Prostate gland (tissue), 2 donors: ENCODE results near the gene RDX. TPM values are rescaled to one million over a fixed set of nuclear protein-coding genes. Genes with fewer than 3 reads are reported as not detected.
"Not testable (repeated sequence)": the region's sequence is repeated elsewhere in the genome, so short reads cannot be mapped to it uniquely, and the experiment has no call there.

Experiments used
- DNase-seq: peaks from one replicate; pipeline ENCODE4 v3.0.0-alpha.2; 2019; ENCODE audit warnings: low spot score
- H3K27ac ChIP-seq, 2 donors: fragments of 200-600 bp; sonication (generic); 2 replicates each; pipeline ENCODE4 v1.5.1; 2017 to 2019
- H3K27me3 ChIP-seq: fragments of 200-600 bp; sonication (generic); replicated peaks from 2 replicates; pipeline ENCODE4 v1.5.1; 2019; ENCODE audit not compliant: insufficient read depth
- H3K36me3 ChIP-seq, 2 donors: fragments of 200-600 bp; sonication (generic); 1 replicate in 1 of 2; 2 replicates in 1 of 2; pipeline versions ENCODE4 v1.5.1 to v1.8.1; 2017 to 2019
- H3K4me1 ChIP-seq: fragments of 200-600 bp; sonication (generic); replicated peaks from 2 replicates; pipeline ENCODE4 v1.5.1; 2019
- H3K4me3 ChIP-seq, 2 donors: fragments of 200-600 bp; sonication (generic); 2 replicates each; pipeline ENCODE4 v1.5.1; 2017 to 2019
- H3K9me3 ChIP-seq: fragments of 200-600 bp; sonication (generic); 2 replicates; pipeline ENCODE4 v1.5.1; 2017
- CTCF ChIP-seq, 4 experiments: fragments of 200-600 bp in 2 of 4; fragments of 450-650 bp in 2 of 4; sonication (generic) in 2 of 4; IDR thresholded peaks; 1 replicate in 3 of 4; 2 replicates in 1 of 4; pipeline ENCODE4 v1.5.1; 2016 to 2019; ENCODE audit warnings: antibody characterized with exemption in 4 of 4, mild to moderate bottlenecking in 2 of 4, moderate library complexity in 2 of 4
- POLR2A ChIP-seq: fragments of 450-650 bp; IDR thresholded peaks from one replicate; pipeline ENCODE4 v1.6.1; 2016; ENCODE audit warnings: antibody characterized with exemption, mild to moderate bottlenecking
- POLR2AphosphoS5 ChIP-seq: sonication (generic); formaldehyde crosslinking; IDR thresholded peaks from one replicate; pipeline ENCODE4 v1.6.1; 2017; ENCODE audit warnings: antibody characterized with exemption
- WGBS: methylation state at CpG from one replicate; pipeline ENCODE4 v1.1.5; 2018; 5-methylcytosine and 5-hydroxymethylcytosine counted together
- intact Hi-C: fragments of 100-400 bp; cut with DNase I; formaldehyde crosslinking; loops from one replicate; pipeline ENCODE4 v1.14.2; 2022
- total RNA-seq, 2 donors: library from RNA; depleted of rRNA; stranded (reverse); fragments of >200 nt; gene quantifications; one replicate each; pipeline ENCODE4 v1.1.0, GENCODE V29; 2016

The RDX gene
- total RNA-seq, 2 donors from 2014 or later = 45.4 to 136 TPM

DNA sequence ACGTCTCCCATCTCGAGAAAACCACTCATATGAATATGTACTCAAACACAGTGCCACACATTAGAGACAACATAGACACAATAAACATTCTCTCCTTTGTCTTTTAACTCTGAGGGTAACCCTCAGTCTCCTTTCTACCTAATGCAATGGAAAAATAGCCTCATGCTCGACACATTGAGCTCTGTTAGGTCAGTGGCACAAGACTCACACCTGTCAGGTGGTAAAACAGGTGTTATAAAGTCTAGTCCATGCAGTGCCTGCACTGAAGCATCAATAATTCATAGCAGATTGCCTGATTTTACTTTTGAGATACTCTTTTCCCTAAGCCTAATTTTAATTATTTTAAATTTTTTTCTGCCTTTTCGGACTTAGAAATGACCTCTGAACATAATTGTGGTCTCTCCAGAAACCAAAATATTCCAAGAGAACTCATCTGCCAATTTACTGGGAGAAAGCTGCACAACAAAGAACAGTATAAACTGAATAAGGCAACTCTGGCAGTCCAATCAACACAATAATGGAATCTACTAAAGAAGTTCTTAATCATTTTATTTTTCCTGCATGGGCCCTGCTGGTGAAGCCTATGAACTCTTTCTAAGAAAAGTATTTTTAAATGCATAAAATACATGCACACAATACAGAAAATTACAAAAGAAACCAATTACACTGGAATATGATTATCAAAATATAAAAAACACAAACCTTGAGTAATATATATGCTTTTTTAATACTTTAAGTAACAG lies 9.9 kb downstream of the RDX start:
- TF ChIP-seq POLR2A (no peak), CTCF (IDR thresholded peaks at IDR 0.05) (no peak), POLR2AphosphoS5 (no peak)
- no peak for DNase-seq
- Histone ChIP-seq H3K27me3 (no peaks in the 10 kb centered on the region), H3K4me3 (no peak overlapping the region), H3K36me3 (no peaks in the 10 kb centered on the region), H3K4me1 (no peaks in the 10 kb centered on the region), H3K9me3 (no peaks in the 10 kb centered on the region), H3K27ac (no peak overlapping the region)
- intact Hi-C loops = no loop called here
- 72% methylated on average over 4 of the region's 4 CpGs for WGBS

GRCh38 chr11:110283862-110284261 lies 12.6 kb downstream of the RDX start:
- no peaks in the 10 kb centered on the region for H3K27me3 ChIP-seq
- H3K27ac ChIP-seq = no peak overlapping the region
- no peak for DNase-seq
- TF ChIP-seq CTCF (IDR thresholded peaks at IDR 0.05) = no peak
- no peak overlapping the region for H3K4me3 ChIP-seq
- H3K4me1 ChIP-seq = no peaks in the 10 kb centered on the region
- intact Hi-C loops = no loop called here
- no peaks in the 10 kb centered on the region for H3K36me3 ChIP-seq
- WGBS = 63% methylated on average over 4 of the region's 4 CpGs
- H3K9me3 ChIP-seq = no peaks in the 10 kb centered on the region

DNA sequence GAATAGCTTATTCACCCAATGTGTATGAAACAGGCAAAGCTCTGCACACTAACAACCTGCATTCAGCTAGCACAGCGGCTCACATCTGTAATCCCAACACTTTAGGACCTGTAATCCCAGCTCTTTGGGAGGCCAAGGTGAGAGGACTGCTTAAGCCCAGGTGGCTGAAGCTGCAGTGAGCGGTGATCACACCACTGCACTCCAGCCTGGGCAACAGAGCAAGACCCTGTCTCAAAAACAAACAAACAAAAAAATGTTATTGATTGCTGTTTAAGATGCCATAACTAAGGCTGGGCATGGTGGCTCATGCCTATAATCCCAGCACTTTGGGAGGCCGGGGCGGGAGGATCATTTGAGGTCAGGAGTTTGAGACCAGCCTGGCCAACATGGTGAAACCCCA lies 15.8 kb downstream of the RDX start:
- H3K9me3 ChIP-seq, H3K27ac ChIP-seq, H3K36me3 ChIP-seq, intact Hi-C loops, H3K27me3 ChIP-seq, H3K4me3 ChIP-seq, H3K4me1 ChIP-seq, DNase-seq: not testable (repeated sequence)
- whole genome bisulfite sequencing = 98% methylated on average over 4 of the region's 4 CpGs

- Histone ChIP-seq H3K27ac (no peak overlapping the region), H3K27me3 (no peaks in the 10 kb centered on the region), H3K4me1 (no peaks in the 10 kb centered on the region), H3K4me3 (no peak overlapping the region), H3K9me3 (no peaks in the 10 kb centered on the region), H3K36me3 (no peaks in the 10 kb centered on the region)
- no peak for DNase-seq
- TF ChIP-seq POLR2A (no peak), CTCF (IDR thresholded peaks at IDR 0.05) (no peak), POLR2AphosphoS5 (no peak)
- intact Hi-C loops = no loop called here
These were observed 16.5 kb downstream of the RDX start for GRCh38 chr11:110279881-110280280.

DNA sequence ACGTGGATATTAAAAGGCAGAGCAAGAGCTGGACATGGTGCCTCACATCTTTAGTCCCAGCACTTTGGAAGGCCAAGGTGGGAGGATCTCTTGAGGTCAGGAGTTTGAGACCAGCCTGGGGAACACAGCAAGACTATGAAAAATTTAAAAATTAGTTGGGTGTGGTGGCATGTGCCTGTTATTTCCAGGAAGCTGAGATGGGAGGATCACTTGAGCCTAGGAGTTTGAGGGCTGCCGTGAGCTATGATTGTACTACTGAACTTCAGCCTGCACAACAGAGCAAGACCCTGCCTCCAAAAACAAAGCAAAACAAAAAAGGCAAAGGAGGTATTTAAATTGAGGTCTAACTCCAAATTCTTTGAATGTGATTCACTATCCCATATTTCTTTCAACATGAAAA lies 23.5 kb downstream of the RDX start:
- H3K36me3 ChIP-seq = no peaks in the 10 kb centered on the region
- H3K4me1 ChIP-seq = no peaks in the 10 kb centered on the region
- H3K9me3 ChIP-seq = no peaks in the 10 kb centered on the region
- no peaks in the 10 kb centered on the region for H3K27me3 ChIP-seq
- intact Hi-C loops = no loop called here
- DNase-seq = no peak
- no peak overlapping the region for H3K4me3 ChIP-seq
- no peak for TF ChIP-seq POLR2AphosphoS5
- TF ChIP-seq CTCF (IDR thresholded peaks at IDR 0.05) = no peak
- TF ChIP-seq POLR2A = no peak
- no peak overlapping the region for H3K27ac ChIP-seq
- WGBS = 96% methylated on average over 2 of the region's 2 CpGs
